Osteoblast (primary cell): ENCODE results near the gene PCDHGA5. TPM values are rescaled to one million over a fixed set of nuclear protein-coding genes. Genes with fewer than 3 reads are reported as not detected.
A peak's percentile ranks its signal among the peaks of the same experiment; 100 is the strongest.

Source experiments
- DNase-seq: peaks from one replicate; pipeline ENCODE4 v3.0.0; 2011; ENCODE audit warnings: low spot score, mixed read lengths; ENCODE audit not compliant: insufficient read length; ENCODE audit errors: missing footprints
- H2AFZ ChIP-seq: 2 replicates; pipeline ENCODE4 v1.6.0; 2011; ENCODE audit warnings: mild to moderate bottlenecking, low read length
- H3K27ac ChIP-seq: 2 replicates; pipeline ENCODE4 v1.5.1; 2011; ENCODE audit warnings: mild to moderate bottlenecking, low read depth, low read length, moderate library complexity
- H3K27me3 ChIP-seq: 2 replicates; pipeline ENCODE4 v1.6.0; 2012; ENCODE audit warnings: mild to moderate bottlenecking, control low read depth, inconsistent platforms, low read length, moderate library complexity; ENCODE audit not compliant: insufficient read depth
- H3K36me3 ChIP-seq: 2 replicates; pipeline ENCODE4 v1.5.1; 2011; ENCODE audit warnings: mild to moderate bottlenecking, low read length, control low read depth, moderate library complexity; ENCODE audit not compliant: insufficient read depth
- H3K4me1 ChIP-seq: 2 replicates; pipeline ENCODE4 v1.5.1; 2011; ENCODE audit warnings: mild to moderate bottlenecking, low read length, control low read depth, moderate library complexity; ENCODE audit not compliant: insufficient read depth
- H3K4me2 ChIP-seq: 2 replicates; pipeline ENCODE4 v1.6.0; 2011; ENCODE audit warnings: mild to moderate bottlenecking, low read length; ENCODE audit not compliant: insufficient read depth
- H3K4me3 ChIP-seq: fragments of 200-600 bp; sonication (generic); 3 replicates; pipeline ENCODE4 v1.5.1; 2012; ENCODE audit warnings: mild to moderate bottlenecking, low read length, inconsistent platforms; ENCODE audit not compliant: insufficient read depth
- H3K79me2 ChIP-seq: 2 replicates; pipeline ENCODE4 v1.6.0; 2012; ENCODE audit warnings: mild to moderate bottlenecking, low read length, control low read depth, inconsistent platforms; ENCODE audit not compliant: insufficient read depth
- H3K9me3 ChIP-seq: 2 replicates; pipeline ENCODE4 v1.5.1; 2011; ENCODE audit warnings: low read depth, low read length, control low read depth
- H4K20me1 ChIP-seq: 2 replicates; pipeline ENCODE4 v1.6.0; 2012; ENCODE audit warnings: mild to moderate bottlenecking, low read length, control low read depth; ENCODE audit not compliant: insufficient read depth
- total RNA-seq: library from RNA; depleted of rRNA; stranded (reverse); fragments of >200 nt; gene quantifications from 2 replicates; pipeline ENCODE4 v1.2.3, GENCODE V29; 2012
- TF ChIP-seq, protein P1 (sequence below): IDR thresholded peaks from 2 replicates; pipeline ENCODE4 v1.5.1; 2011; ENCODE audit warnings: mild to moderate bottlenecking, low read depth, low read length, moderate library complexity; ENCODE audit errors: extremely low read depth

PCDHGA5 gene
- total RNA-seq, 1 donor: 2.5 TPM

DNA sequence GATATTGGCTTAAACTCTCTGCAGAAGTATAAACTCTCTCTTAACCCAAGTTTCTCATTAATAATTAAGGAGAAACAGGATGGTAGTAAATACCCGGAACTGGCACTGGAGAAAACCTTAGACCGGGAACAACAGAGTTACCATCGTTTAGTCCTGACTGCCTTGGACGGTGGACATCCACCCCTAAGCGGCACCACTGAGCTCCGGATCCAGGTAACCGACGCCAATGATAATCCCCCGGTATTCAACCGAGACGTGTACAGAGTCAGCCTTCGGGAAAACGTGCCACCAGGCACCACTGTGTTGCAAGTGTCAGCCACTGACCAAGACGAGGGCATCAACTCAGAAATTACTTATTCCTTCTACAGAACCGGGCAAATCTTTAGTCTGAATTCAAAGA, 34.6 kb downstream of the PCDHGA5 start:
- no peak for DNase-seq

DNA sequence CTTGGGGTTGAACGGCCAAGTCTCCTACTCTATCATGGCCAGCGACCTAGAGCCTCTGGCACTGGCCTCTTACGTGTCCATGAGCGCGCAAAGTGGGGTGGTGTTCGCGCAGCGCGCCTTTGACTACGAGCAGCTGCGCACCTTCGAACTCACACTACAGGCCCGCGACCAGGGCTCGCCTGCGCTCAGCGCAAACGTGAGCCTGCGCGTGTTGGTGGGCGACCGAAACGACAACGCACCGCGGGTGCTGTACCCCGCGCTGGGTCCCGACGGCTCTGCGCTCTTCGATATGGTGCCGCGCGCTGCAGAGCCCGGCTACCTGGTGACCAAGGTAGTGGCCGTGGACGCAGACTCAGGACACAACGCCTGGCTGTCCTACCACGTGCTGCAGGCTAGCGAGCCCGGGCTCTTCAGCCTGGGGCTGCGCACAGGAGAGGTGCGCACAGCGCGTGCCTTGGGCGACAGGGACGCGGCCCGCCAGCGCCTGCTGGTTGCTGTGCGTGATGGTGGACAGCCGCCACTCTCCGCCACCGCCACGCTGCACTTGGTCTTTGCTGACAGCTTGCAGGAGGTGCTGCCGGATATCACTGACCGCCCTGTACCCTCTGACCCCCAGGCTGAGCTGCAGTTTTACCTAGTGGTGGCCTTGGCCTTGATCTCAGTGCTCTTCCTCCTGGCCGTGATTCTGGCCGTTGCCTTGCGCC, 35.7 kb downstream of the PCDHGA5 start:
- Histone ChIP-seq H3K27ac (no peak overlapping the region), H3K36me3 (peaks cover 4% of the 10 kb centered on the region), H3K4me3 (peak overlapping the region; percentile 50), H3K79me2 (no peaks in the 10 kb centered on the region), H3K9me3 (peaks cover 18% of the 10 kb centered on the region), H3K4me2 (no peak overlapping the region), H3K27me3 (no peaks in the 10 kb centered on the region), H3K4me1 (no peaks in the 10 kb centered on the region), H2AFZ (no peak overlapping the region), H4K20me1 (no peaks in the 10 kb centered on the region)
- TF ChIP-seq, protein P1, sequence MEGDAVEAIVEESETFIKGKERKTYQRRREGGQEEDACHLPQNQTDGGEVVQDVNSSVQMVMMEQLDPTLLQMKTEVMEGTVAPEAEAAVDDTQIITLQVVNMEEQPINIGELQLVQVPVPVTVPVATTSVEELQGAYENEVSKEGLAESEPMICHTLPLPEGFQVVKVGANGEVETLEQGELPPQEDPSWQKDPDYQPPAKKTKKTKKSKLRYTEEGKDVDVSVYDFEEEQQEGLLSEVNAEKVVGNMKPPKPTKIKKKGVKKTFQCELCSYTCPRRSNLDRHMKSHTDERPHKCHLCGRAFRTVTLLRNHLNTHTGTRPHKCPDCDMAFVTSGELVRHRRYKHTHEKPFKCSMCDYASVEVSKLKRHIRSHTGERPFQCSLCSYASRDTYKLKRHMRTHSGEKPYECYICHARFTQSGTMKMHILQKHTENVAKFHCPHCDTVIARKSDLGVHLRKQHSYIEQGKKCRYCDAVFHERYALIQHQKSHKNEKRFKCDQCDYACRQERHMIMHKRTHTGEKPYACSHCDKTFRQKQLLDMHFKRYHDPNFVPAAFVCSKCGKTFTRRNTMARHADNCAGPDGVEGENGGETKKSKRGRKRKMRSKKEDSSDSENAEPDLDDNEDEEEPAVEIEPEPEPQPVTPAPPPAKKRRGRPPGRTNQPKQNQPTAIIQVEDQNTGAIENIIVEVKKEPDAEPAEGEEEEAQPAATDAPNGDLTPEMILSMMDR: no peak
- no peak for DNase-seq

More for the DNA sequence above, 34.6 kb downstream of the PCDHGA5 start:
- peaks cover 21% of the 10 kb centered on the region for H3K9me3 ChIP-seq
- peak overlapping the region; percentile 51 for H3K4me3 ChIP-seq
- peaks cover 4% of the 10 kb centered on the region for H3K36me3 ChIP-seq
- no peak overlapping the region for H2AFZ ChIP-seq
- no peaks in the 10 kb centered on the region for H3K79me2 ChIP-seq
- H3K4me2 ChIP-seq: no peak overlapping the region
- H3K4me1 ChIP-seq: no peaks in the 10 kb centered on the region
- TF ChIP-seq, protein P1: no peak
- no peaks in the 10 kb centered on the region for H4K20me1 ChIP-seq
- H3K27me3 ChIP-seq: no peaks in the 10 kb centered on the region
- H3K27ac ChIP-seq: no peak overlapping the region

DNA sequence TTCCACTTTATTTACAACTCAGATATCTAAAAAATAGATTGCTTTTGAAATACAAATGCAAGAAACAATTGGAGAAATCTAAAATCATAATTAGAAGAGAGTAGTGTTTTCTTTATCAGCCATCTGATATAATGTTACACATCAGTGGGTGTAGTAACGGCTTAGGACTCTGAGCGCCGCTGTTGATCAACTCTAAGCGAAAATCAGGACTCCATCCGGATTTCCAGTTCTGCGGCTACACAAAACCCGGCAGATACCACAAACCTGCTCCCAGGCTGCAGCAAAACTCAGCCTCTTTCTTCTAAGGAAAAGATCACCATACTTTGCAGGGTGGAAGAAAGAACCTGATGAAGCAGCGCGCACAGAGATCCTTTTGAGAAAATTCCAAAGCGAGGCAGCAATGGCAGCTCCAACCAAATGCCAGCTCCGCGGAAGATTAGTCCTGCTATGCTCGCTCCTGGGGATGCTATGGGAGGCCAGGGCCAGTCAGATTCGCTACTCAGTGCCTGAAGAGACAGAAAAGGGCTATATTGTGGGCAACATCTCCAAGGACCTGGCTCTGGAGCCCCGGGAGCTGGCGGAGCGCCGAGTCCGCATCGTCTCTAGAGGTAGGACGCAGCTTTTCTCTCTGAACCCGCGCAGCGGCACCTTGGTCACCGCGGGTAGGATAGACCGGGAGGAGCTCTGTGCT, 38.7 kb downstream of the PCDHGA5 start, which contains the start of gene PCDHGA9:
Gene PCDHGA9, plus strand, starts transcription at position 226 of the 691 bp plus-strand sequence. Its CDS starts 175 bp downstream, at position 401.
- peaks cover 18% of the 10 kb centered on the region for H3K9me3 ChIP-seq
- peak within 1 kb of the TSS; percentile 46 for H2AFZ ChIP-seq
- peaks cover 3% of the 10 kb centered on the region for H4K20me1 ChIP-seq
- TF ChIP-seq, protein P1: peak; percentile 40
- no peaks in the 10 kb centered on the region for H3K79me2 ChIP-seq
- peak within 1 kb of the TSS; percentile 58 for H3K4me3 ChIP-seq
- DNase-seq: no peak
- no peaks in the 10 kb centered on the region for H3K4me1 ChIP-seq
- no peaks in the 10 kb centered on the region for H3K27me3 ChIP-seq
- peak within 1 kb of the TSS; percentile 61 for H3K4me2 ChIP-seq
- H3K27ac ChIP-seq: no peak within 1 kb of the TSS
- H3K36me3 ChIP-seq: peaks cover 4% of the 10 kb centered on the region

DNA sequence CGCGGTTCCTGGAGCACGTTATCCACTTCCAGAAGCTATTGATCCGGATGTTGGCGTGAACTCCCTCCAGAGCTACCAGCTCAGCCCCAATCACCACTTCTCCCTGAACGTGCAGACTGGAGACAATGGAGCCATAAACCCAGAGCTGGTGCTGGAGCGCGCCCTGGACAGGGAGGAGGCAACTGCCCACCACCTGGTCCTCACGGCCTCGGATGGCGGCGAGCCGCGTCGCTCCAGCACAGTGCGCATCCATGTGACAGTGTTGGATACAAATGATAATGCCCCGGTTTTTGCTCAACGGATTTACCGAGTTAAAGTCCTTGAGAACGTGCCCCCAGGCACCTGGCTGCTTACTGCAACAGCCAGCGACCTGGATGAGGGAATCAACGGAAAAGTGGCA, 39.4 kb downstream of the PCDHGA5 start:
- Histone ChIP-seq H4K20me1 (peaks cover 3% of the 10 kb centered on the region), H2AFZ (no peak overlapping the region), H3K27ac (no peak overlapping the region), H3K27me3 (no peaks in the 10 kb centered on the region), H3K4me3 (peak overlapping the region; percentile 58), H3K79me2 (no peaks in the 10 kb centered on the region), H3K4me2 (peak overlapping the region; percentile 61), H3K4me1 (no peaks in the 10 kb centered on the region), H3K9me3 (peaks cover 18% of the 10 kb centered on the region), H3K36me3 (peaks cover 4% of the 10 kb centered on the region)
- TF ChIP-seq, protein P1: no peak
- no peak for DNase-seq
